Activated CD8-positive, alpha-beta memory T cell treated with anti-CD3 and anti-CD28 coated beads for 36 hours (primary cell): ENCODE results near the gene SRD5A1. TPM values are rescaled to one million over a fixed set of nuclear protein-coding genes. Genes with fewer than 3 reads are reported as not detected.
"Not testable (repeated sequence)": the region's sequence is repeated elsewhere in the genome, so short reads cannot be mapped to it uniquely, and the experiment has no call there.

Source experiments
- CTCF ChIA-PET: fragments of 350-600 bp; sonication (Branson Sonifier 250); formaldehyde crosslinking; loops from one replicate; lab custom pipeline; 2021; ENCODE audit warnings: antibody characterized with exemption; lab: Charles Lee
- POLR2A ChIA-PET: fragments of 350-600 bp; sonication (Branson Sonifier 250); formaldehyde crosslinking; loops from one replicate; lab custom pipeline; 2021; ENCODE audit warnings: antibody characterized with exemption; lab: Charles Lee
- total RNA-seq, 2 experiments: library from RNA; stranded (reverse); gene quantifications; one replicate each; pipeline ENCODE4 v1.2.3, GENCODE V29; 2021

The SRD5A1 gene
- total RNA-seq, 2 experiments from 2014 or later = 16.9 to 17.6 TPM

DNA sequence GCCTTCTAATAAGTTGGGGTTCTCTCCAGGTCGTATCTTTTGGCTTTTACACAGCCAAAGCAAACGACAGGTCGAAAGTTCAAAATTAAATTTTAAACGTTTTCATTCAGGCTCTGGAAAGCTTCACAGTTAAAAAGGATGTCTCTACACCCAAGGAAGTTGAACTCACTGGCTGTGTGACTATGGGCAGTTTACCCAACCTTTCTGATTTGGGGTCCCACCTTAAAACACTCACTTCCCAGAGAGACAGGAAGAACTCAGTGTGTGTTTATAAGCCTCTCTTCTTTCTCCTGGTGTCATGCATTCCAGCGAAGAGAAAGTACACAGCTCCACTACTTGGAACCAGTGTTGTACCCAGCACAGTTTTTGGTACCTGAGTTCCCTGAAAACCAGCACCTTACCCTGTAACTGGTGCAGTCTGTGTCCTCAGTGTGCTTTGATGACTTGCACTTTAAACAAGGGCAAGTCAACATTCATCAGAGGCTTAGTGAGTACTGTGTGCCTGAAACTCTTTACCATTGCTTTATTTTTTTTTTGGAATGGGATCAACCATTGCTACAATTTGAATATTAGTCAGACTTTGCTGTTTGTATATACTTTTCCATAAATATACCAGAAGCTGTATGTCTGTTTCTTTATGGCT, 1.7 kb downstream of the SRD5A1 start:
- ChIA-PET POLR2A (interaction anchor here (0.5 to 0.6 kb wide), 2 partner anchors 18 to 1235 kb away, joined by 4 to 12 read pairs; no protein-coding TSS in a partner anchor), CTCF (no interaction called here)

DNA sequence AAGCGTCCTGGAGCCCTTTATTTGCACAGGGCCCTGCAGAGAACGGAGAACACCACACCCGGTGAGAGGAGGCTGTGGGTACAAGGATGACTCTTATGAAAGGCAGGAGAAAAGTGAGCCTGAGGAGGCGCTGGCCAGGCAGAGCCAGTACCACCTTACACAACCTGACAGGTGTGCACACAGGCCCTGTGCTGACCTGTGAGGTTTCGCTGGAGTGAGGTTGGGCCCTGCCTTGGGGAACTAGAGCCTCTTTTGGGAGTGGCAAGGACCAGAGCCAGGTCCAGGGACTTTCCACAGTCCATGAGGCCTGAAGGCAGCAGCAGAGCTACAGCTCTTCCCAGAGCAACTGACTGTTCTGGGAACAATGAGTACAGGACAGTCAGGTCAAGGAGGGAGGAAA, 3.1 kb downstream of the SRD5A1 start:
- ChIA-PET CTCF (no interaction called here), POLR2A (no interaction called here)

GRCh38 chr5:6637022-6637421, 3.8 kb downstream of the SRD5A1 start:
- ChIA-PET POLR2A (no interaction called here), CTCF (no interaction called here)

- POLR2A ChIA-PET = no interaction called here
- CTCF ChIA-PET = no interaction called here
Observed at GRCh38 chr5:6637590-6637989, 4.3 kb downstream of the SRD5A1 start.

DNA sequence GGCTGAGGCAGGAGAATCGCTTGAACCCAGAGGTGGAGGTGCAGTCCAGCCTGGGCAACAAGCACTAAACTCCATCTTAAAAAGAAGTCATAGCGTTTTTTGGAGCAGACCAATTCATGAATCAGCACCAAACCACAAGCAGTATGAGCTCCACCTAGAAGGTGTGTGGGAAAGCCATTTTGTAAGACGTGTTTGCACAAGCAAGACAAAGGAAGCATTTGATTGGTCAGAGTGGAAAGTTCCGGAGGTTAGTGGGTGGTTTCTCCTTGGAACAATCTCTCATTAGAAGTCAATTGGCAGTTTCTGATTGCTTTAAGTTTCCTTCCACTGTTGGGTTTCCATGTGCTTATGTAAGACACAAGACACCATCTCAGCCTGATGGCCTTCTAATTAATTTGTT, 5.0 kb downstream of the SRD5A1 start:
- POLR2A ChIA-PET = no interaction called here
- CTCF ChIA-PET = no interaction called here

DNA sequence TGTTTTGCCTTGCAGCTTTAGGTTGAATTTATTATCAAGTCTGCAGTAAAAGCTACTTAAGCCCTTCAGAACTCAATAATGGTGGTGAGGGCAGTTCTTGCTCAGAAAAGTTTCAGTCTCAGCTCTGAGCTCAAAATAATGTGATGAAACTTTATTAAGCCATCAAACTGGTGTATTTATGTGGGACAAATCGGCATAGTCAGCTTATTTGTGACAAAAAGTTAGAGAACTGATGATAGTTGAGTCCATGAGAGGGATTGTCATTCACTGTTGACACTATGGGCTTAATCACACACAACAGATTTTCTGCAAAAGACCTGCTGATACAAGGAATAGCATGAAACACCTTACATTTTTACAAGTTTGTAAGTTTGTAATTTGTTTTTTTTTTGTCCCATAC, 9.4 kb downstream of the SRD5A1 start:
- ChIA-PET CTCF (interaction anchor here (0.7 kb wide), 1 partner anchor 10 kb away, joined by 4 read pairs; no protein-coding TSS in a partner anchor), POLR2A (interaction anchor here (1.1 kb wide), 1 partner anchor 10 kb away, joined by 3 read pairs; the partner anchor contains the start of genes NSUN2 and SRD5A1)

GRCh38 chr5:6644794-6645241, 11.6 kb downstream of the SRD5A1 start:
- ChIA-PET CTCF (no interaction called here), POLR2A (no interaction called here)

- CTCF ChIA-PET, POLR2A ChIA-PET: not testable (repeated sequence)
Observed at GRCh38 chr5:6645571-6646362, 12.5 kb downstream of the SRD5A1 start.

DNA sequence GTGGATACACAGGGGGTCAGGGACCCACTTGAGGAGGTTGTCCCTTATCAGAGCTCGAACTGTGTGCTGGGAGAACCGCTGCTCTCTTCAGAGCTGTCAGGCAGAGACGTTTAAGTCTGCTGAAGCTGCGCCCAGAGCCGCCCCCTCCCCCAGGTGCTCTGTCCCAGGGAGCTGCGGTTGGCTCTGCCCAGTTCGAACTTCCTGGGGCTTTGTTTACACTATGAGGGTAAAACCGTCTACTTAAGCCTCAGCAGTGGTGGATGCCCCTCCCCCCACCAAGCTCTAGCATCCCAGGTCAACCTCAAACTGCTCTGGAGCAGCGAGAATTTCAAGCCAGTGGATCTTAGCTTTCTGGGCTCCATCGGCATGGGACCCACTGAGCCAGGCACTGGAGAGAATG, 15.9 kb downstream of the SRD5A1 start:
- CTCF ChIA-PET = no interaction called here
- POLR2A ChIA-PET = no interaction called here

- ChIA-PET CTCF (no interaction called here), POLR2A (no interaction called here)
Observed at GRCh38 chr5:6649681-6650080, 16.4 kb downstream of the SRD5A1 start.

DNA sequence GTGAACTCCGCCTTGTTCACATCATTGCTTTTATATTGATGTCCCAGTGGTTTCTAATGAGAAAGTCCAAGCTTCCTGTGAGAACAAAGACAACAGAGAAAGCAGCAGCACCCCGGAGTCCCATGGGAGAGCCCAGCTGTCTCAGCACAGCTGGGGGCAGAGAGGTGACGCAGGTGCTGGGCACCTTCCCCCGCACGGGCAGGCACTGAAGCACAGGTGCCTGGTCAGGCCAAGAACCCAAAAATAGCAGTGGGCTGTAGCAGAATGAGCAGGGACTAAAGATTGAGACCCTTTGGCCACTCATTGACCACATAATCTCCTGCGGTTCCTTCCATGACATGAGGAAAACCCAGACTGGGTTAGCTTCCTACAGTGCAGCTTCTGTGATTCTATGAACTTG, 18.8 kb downstream of the SRD5A1 start:
- POLR2A ChIA-PET = no interaction called here
- CTCF ChIA-PET = no interaction called here

DNA sequence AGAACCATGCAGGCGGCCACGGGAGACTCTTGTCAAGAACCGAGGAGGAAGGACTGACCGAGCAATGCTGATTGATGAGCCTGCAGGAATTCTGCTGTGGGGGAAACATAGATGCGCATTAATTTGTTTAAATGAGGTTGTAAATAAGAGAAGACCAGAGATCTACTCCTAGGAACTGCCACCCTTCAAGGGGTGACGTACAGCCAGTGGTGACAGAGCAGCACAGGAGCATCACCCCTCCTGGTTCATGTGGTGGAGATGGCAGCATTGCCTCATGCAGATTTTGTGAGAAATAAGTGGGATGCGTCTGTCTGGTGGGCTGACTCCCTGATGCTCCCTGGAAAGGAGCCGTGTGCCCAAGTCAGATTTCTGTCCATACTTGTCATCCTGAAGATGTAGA, 22.2 kb downstream of the SRD5A1 start:
- ChIA-PET POLR2A (no interaction called here), CTCF (no interaction called here)

DNA sequence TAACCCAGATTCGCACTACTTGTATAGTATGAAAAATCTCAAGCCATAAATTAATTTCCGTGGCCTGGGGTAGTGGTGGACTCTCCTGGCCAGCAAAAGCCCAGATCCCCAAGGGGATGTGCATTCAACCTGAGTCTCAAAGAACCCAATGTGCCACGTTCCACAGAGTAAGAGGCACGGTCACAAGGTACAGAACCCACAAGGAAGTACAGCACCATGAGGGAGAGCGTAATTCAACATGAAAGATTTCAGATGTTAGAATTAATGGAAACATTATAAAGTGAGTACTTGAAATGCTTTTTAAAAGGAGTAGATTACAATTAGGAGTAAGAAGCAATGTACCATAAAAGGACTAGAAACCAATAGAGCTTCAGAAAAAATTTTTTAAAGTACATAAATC, 23.4 kb downstream of the SRD5A1 start:
- ChIA-PET POLR2A (no interaction called here), CTCF (no interaction called here)

GRCh38 chr5:6659941-6660684, 26.9 kb downstream of the SRD5A1 start:
- CTCF ChIA-PET = no interaction called here
- POLR2A ChIA-PET = no interaction called here

DNA sequence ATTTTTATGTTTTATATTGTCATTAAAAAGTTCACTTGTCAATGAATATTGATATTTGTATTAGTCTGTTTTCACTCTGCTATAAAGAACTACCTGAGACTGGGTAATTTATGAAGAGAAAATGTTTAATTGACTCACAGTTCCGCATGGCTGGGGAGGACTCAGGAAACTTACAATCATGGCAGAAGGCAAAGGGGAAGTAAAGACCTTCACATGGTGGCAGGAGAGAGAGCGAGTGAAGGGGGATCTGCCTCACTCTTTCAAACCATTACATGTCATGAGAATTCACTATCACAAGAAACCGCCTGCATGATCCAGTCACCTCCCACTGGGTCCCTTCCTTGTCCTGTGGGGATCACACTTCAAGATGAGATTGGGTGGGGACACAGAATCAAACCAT, 27.4 kb downstream of the SRD5A1 start:
- ChIA-PET POLR2A (no interaction called here), CTCF (no interaction called here)

GRCh38 chr5:6666762-6667161, 33.5 kb downstream of the SRD5A1 start:
- CTCF ChIA-PET = no interaction called here
- POLR2A ChIA-PET = no interaction called here

GRCh38 chr5:6667648-6668047, 34.4 kb downstream of the SRD5A1 start:
- ChIA-PET CTCF (no interaction called here), POLR2A (no interaction called here)

- CTCF ChIA-PET, POLR2A ChIA-PET: not testable (repeated sequence)
Observed at GRCh38 chr5:6668717-6669116, 35.5 kb downstream of the SRD5A1 start.

- POLR2A ChIA-PET = no interaction called here
- CTCF ChIA-PET = no interaction called here
Observed at GRCh38 chr5:6673031-6673430, 39.8 kb downstream of the SRD5A1 start.

GRCh38 chr5:6673963-6674362, 40.7 kb downstream of the SRD5A1 start:
- CTCF ChIA-PET = no interaction called here
- POLR2A ChIA-PET = no interaction called here
